SK-MEL-5 (cell line): ENCODE data around the gene LRRN2. TPM values are rescaled to one million over a fixed set of nuclear protein-coding genes. Genes with fewer than 3 reads are reported as not detected.
A peak's percentile ranks its signal among the peaks of the same experiment; 100 is the strongest.
"Not testable (repeated sequence)": the region's sequence is repeated elsewhere in the genome, so short reads cannot be mapped to it uniquely, and the experiment has no call there.

ENCODE experiments used
- DNase-seq: peaks from one replicate; pipeline ENCODE4 v3.0.0-alpha.2; 2016; ENCODE audit warnings: low read depth, low spot score
- in situ Hi-C: cut with HindIII; loops from 2 replicates; pipeline ENCODE4 v1.10.0; 2016; ENCODE audit warnings: low sequenced_read_pairs, high pct_unique_total_duplicates, low pct_unique_long_range_greater_than_20kb
- total RNA-seq: library from RNA; depleted of rRNA; stranded (reverse); fragments of >200 nt; shearing (Covaris generic); gene quantifications from 2 replicates; pipeline ENCODE4 v1.2.3, GENCODE V29; 2014

Gene LRRN2
- total RNA-seq, 1 experiment from 2014 or later = not detected

DNA sequence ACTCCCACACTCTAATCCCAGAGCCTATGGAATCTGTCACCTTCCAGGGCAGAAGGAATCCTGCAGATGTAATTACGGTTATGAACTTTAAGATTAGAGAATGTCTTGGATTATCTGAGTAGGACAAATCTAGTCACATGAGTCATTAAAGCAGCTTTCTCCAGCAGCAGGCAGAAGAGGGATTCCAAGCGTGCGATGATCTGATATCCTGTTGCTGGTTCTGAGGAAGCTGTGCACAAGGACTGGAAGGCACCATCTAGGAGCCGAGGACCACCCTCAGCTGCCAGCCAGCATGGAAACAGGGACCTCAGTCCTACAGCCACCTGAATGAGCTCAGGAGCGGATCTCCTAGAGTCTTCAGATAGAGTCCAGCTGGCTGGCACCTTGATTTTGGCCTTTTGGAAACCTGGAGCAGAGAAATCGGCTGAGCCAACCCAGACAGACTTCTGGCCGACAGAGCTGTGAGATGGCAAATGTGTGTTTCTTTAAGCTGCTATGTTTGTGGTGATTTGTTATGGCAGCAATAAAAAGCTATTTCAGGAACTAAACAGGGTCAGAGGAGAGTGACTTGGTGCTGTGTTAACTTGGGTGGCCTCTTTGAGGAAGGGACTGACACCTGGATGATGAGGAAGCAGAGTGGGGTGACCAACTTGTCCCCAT is 34.5 kb downstream of the LRRN2 start:
- DNase-seq = no peak
- in situ Hi-C loops = no loop called here

GRCh38 chr1:204649721-204650521 is 35.6 kb downstream of the LRRN2 start:
- in situ Hi-C loops = no loop called here
- no peak for DNase-seq

DNA sequence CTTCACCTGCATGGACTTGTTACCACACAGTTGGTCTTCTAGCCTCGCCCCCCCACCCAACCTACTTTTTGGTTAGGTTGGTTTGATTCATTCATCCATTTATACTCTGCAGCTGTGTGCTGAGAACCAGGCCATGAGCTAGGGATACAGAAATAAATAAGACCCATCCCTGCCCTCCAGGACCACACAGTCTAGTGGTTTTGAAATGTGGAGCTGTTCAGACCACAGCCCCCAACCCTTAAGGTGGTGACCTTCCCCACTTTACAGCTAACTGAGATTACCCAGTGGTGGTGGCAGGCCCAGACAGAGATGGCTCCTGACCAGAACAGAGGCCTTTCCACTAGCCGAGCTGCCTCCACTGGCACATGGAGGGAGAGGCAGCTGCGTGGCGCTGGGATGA is 37.0 kb downstream of the LRRN2 start:
- in situ Hi-C loops = no loop called here
- DNase-seq = no peak

DNA sequence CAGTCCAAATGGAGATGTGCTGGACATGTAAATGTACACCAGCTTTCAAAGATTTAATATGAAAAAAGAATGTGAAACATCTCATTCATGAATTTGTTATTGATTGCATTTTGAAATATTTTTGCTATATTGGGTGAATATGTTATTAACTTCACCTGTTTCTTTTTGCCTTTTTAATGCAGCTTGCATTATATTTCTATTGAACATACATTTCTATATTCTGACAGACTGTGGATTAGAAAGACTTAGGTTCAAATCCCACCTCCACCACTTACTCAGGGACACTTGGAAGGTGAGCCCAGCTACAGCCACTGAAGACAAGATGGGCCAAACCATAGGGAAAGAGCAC is 37.8 kb downstream of the LRRN2 start:
- no peak for DNase-seq
- in situ Hi-C loops = no loop called here

DNA sequence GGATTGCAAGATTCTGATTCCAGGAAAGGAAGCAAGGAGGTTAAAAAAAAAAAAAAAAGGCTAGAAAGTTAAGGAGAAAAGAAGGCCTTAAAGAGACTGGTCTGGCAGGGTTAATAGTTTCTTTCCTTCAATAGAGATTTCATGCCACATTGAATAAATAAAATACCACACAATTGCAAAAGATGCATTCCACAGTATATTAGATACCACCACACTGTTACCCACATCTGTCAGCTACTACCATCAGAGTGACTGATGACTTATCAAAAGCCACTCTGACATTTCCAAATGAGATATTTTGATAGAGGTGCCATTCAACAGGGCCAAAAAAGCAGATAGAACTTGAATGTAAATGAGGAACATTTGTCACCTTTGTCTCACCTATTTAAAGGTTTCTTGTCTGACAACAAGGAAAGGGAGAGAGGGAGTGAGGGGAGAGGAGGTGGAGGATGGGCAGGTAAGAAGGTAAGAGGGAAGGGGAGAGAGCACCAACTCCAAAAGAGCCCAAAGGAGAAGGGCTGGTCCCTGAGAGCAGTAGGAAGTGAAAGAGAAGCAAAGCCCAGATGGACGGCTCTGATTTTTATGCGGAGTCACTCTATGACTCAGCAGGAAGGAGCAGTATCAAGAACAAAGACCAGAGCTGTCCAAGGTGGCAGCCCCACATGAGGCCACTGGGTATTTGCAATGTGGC is 38.3 kb downstream of the LRRN2 start:
- peak; percentile 68 for DNase-seq
- in situ Hi-C loops = no loop called here

- in situ Hi-C loops = no loop called here
- no peak for DNase-seq
Measured at GRCh38 chr1:204645666-204646065, 39.9 kb downstream of the LRRN2 start.

DNA sequence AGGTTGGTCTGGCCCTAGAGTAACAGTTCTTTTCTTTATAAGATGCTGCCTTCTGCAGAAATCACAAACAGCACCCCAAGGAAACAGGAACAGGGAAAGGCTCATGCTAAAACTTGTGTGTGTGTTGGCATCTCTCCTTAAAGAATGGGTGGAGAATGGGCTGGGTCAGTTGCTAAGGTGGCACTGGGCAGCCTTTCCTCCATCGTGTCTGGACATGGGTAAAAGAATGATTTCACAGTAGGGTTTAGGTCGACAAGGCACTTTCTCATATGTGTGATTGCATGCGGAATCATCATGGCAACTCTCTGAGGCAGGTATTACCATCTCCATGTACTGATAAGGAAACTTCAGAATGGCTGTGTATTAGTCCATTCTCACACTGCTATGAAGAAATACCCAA is 40.3 kb downstream of the LRRN2 start:
- no peak for DNase-seq
- in situ Hi-C loops = no loop called here

DNA sequence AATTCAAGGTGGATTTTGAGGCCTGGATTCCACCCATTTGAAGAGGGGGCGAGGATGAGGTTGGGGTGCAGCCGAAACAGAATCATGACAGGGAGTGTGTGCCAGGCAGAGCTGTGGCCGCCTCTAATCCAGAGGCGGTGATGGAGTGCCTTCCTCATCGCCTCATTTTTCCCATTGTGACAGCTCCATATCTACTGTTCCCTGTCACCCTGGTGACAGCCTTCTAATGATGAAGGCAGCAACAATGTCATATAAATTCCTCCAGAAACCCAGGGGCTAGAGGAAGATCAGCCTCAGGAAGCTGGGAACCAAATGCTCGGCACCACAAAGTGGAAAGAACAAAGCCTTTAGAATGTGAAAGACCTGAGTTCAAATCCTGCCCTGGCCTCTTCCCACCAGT is 42.0 kb downstream of the LRRN2 start:
- in situ Hi-C loops = no loop called here
- DNase-seq = no peak

DNA sequence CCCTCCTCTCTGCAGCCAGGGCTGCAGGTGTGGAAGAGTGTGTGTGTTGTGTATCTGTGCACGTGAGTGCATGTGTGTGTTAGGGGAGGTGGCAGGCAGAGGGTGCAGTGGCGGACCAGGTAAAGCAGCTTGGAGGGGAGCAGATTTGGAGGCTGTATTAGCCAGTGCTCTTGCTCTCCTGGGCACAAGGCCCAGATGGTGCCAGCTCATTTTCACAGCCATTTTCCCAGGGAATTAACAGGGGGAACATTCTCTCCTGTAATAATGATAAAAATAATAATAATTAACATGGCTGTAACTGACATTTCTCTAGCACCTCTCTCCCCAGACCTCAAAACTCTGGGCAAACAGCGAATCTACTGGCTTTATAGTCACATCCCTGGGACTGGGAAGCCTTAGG is 43.6 kb downstream of the LRRN2 start:
- DNase-seq = no peak
- in situ Hi-C loops = no loop called here

- in situ Hi-C loops = no loop called here
- no peak for DNase-seq
Measured at GRCh38 chr1:204641455-204641854, 44.1 kb downstream of the LRRN2 start.

GRCh38 chr1:204640578-204640977 is 45.0 kb downstream of the LRRN2 start:
- no peak for DNase-seq
- in situ Hi-C loops = no loop called here

- in situ Hi-C loops = no loop called here
- no peak for DNase-seq
Measured at GRCh38 chr1:204634260-204634910, 51.2 kb downstream of the LRRN2 start.

DNA sequence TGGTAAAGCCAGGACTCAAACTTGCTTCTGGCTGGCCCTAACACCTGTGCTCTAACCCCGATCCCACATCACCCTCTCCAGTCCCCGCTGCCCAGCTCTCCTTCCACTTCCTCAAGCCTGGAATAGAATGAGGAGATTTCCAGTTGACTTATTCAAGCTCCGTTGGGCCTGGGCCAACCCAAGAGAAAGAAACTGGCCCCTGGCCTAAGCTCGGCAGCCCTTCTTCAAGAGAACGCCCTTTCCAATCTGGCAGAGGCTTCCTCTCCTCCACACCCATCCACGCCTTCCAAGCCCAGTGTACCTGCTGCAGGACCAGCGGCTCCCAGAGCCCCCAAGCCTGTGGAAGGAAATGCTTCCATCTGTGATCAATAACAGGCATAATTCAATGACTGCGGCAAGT is 51.9 kb downstream of the LRRN2 start:
- in situ Hi-C loops = no loop called here
- DNase-seq = no peak

DNA sequence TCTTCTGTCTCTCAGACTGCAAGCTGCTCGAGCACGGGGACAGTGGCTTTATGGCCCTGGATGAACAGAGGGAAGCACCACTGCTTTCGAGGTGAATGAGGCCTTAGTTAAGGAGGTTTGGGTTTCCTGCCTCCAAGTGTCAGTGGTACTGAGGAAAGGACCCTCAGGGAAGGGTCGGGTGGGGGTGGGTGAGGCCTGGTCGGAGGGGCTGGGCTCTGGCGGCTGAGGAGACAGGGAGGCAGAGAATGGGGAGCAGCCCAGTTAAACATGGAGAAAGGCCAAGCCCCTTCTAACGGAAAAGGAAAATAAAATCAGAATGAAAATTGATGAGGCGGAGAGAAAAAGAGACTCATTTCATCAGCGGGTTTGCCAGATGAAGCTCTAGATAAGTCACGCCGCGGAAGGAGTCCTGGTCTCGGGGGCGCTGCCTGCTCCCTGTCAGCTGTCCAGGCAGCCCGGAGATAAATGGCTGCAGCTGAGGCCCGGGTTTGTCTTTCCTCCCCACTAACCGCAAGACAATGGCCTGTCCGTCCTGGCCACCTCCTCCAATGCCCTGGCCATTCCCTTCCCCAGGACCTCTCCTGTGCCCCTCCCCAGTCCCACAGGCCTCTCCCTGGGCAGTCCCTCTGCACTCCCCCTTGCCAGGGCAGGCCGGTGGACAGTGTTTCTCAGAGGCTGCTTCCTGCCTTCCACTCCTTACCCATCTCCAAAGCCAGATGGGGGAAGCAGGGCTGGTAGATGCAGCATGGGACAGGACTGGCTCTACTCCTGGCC is 55.2 kb downstream of the LRRN2 start:
- no peak for DNase-seq
- in situ Hi-C loops = no loop called here

GRCh38 chr1:204629459-204629858 is 56.1 kb downstream of the LRRN2 start:
- DNase-seq, in situ Hi-C loops: not testable (repeated sequence)

- DNase-seq = no peak
Measured at GRCh38 chr1:204628868-204629267, 56.7 kb downstream of the LRRN2 start.

DNA sequence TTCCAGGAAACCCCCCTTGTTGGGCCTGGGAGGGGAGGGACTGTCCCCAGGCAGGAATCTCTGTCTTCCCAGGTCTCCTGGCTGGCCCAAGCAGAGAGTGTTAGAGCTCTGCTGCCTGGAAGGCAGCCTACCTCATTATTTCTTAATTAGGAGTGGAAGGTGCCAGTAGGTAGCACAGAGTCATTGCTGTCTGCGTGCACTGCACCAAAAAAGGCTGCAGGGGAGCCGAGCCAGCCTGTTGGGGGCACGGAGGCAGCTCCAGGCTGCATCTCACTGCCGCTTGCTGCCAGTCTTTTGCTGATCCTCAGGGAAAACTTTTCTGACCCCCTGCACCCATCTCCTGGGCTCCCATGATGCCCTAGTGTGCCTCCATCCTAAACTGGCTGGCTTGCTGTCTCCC is 58.1 kb downstream of the LRRN2 start:
- in situ Hi-C loops = no loop called here
- no peak for DNase-seq

More at GRCh38 chr1:204628868-204629267, 56.7 kb downstream of the LRRN2 start:
- in situ Hi-C loops = no loop called here

GRCh38 chr1:204626381-204626780 is 59.2 kb downstream of the LRRN2 start:
- in situ Hi-C loops = no loop called here
- no peak for DNase-seq
